GM12891 (cell line): ENCODE results near the gene UGT2B15.
"Not testable (repeated sequence)": the region's sequence is repeated elsewhere in the genome, so short reads cannot be mapped to it uniquely, and the experiment has no call there.

ENCODE experiments used
- DNase-seq: peaks from one replicate; pipeline ENCODE4 v3.0.0; 2011; ENCODE audit warnings: low spot score; ENCODE audit not compliant: insufficient read length
- FAIRE-seq: peaks from 2 replicates; lab custom pipeline; 2011; peaks lifted over from hg19 to GRCh38; lab: Jason Lieb, UNC
- PAX5 ChIP-seq: IDR thresholded peaks from 2 replicates; pipeline ENCODE4 v1.6.1; 2011; ENCODE audit warnings: low read length, moderate library complexity, mild to moderate bottlenecking; ENCODE audit not compliant: insufficient read depth, severe bottlenecking
- POLR2A ChIP-seq: IDR thresholded peaks from 2 replicates; pipeline ENCODE4 v1.6.1; 2011; ENCODE audit warnings: low read depth, low read length, control low read depth
- POLR2AphosphoS5 ChIP-seq: IDR thresholded peaks from 2 replicates; pipeline ENCODE4 v1.6.1; 2011; ENCODE audit warnings: low read depth, low read length, control low read depth
- POU2F2 ChIP-seq: IDR thresholded peaks from 2 replicates; pipeline ENCODE4 v1.6.1; 2011; ENCODE audit warnings: low read depth, mild to moderate bottlenecking, control low read depth, low read length, moderate library complexity
- SPI1 ChIP-seq: IDR thresholded peaks from 2 replicates; pipeline ENCODE4 v1.6.1; 2011; ENCODE audit warnings: low read depth, low read length, control low read depth
- TAF1 ChIP-seq: IDR thresholded peaks from 2 replicates; pipeline ENCODE4 v1.6.1; 2011; ENCODE audit warnings: low read depth, low read length, control low read depth

Gene UGT2B15

GRCh38 chr4:68655764-68656444 lies 14.5 kb downstream of the UGT2B15 start:
- TF ChIP-seq POU2F2 (no peak), TAF1 (no peak), POLR2A (no peak), SPI1 (no peak), PAX5 (no peak), POLR2AphosphoS5 (no peak)
- FAIRE-seq (peak; percentile 43), DNase-seq (no peak)

- FAIRE-seq: no peak
- TF ChIP-seq PAX5 (no peak), TAF1 (no peak), POLR2A (no peak), POU2F2 (no peak), POLR2AphosphoS5 (no peak), SPI1 (no peak)
- DNase-seq: no peak
Measured at GRCh38 chr4:68654946-68655721, 15.3 kb downstream of the UGT2B15 start.

GRCh38 chr4:68651932-68652331 lies 18.5 kb downstream of the UGT2B15 start:
- DNase-seq (no peak), FAIRE-seq (no peak)

GRCh38 chr4:68630371-68630770 lies 40.1 kb downstream of the UGT2B15 start:
- FAIRE-seq (no peak), DNase-seq (no peak)
- TF ChIP-seq POLR2A: no peak

More at GRCh38 chr4:68651932-68652331, 18.5 kb downstream of the UGT2B15 start:
- TF ChIP-seq PAX5 (no peak), SPI1 (no peak), POU2F2 (no peak), TAF1 (no peak), POLR2AphosphoS5 (no peak), POLR2A (no peak)

- DNase-seq, FAIRE-seq: not testable (repeated sequence)
Measured at GRCh38 chr4:68622731-68623130, 47.7 kb downstream of the UGT2B15 start.

GRCh38 chr4:68617003-68617698 lies 53.3 kb downstream of the UGT2B15 start:
- FAIRE-seq: no peak
- no peak for DNase-seq
- no peak for TF ChIP-seq TAF1
- no peak for TF ChIP-seq SPI1
- TF ChIP-seq POU2F2: no peak
- no peak for TF ChIP-seq POLR2AphosphoS5

GRCh38 chr4:68615699-68616422 lies 54.6 kb downstream of the UGT2B15 start:
- FAIRE-seq (no peak), DNase-seq (no peak)
- no peak for TF ChIP-seq SPI1
- no peak for TF ChIP-seq PAX5
- TF ChIP-seq POU2F2: no peak
- no peak for TF ChIP-seq TAF1
- TF ChIP-seq POLR2A: no peak
- TF ChIP-seq POLR2AphosphoS5: no peak

- TF ChIP-seq POLR2AphosphoS5 (no peak), PAX5 (no peak), POU2F2 (no peak), TAF1 (no peak), POLR2A (no peak), SPI1 (no peak)
Measured at GRCh38 chr4:68613752-68614151, 56.7 kb downstream of the UGT2B15 start.

GRCh38 chr4:68606240-68606639 lies 64.2 kb downstream of the UGT2B15 start:
- FAIRE-seq (no peak), DNase-seq (no peak)
- no peak for TF ChIP-seq PAX5
- no peak for TF ChIP-seq SPI1
- no peak for TF ChIP-seq POLR2AphosphoS5
- no peak for TF ChIP-seq TAF1
- TF ChIP-seq POLR2A: no peak
- no peak for TF ChIP-seq POU2F2

More at GRCh38 chr4:68613752-68614151, 56.7 kb downstream of the UGT2B15 start:
- no peak for DNase-seq
- FAIRE-seq: no peak
